H1 (cell line): ENCODE data around the gene NAV2. TPM values are rescaled to one million over a fixed set of nuclear protein-coding genes. Genes with fewer than 3 reads are reported as not detected.
A peak's percentile ranks its signal among the peaks of the same experiment; 100 is the strongest.

ENCODE experiments used
- polyA plus RNA-seq, 7 experiments: library from polyadenylated mRNA; depleted of rRNA in 3 of 7; stranded (reverse) in 5 of 7; unstranded in 2 of 7; fragments of >200 nt in 5 of 7; fragments of 200-250 nt in 2 of 7; gene quantifications; 1 replicate in 5 of 7; 2 replicates in 1 of 7; 4 replicates in 1 of 7; pipeline versions ENCODE4 v1.2.1 to v1.2.3, GENCODE V29; 2011 to 2013; ENCODE audit warnings: missing spikeins in 2 of 7, mixed read lengths in 2 of 7
- total RNA-seq: library from RNA; stranded (reverse); fragmentation: NEBNext Ultra II Directional; extraction: Animal tissue kit (Norgen Biotek cat#: 25700); gene quantifications from 2 replicates; pipeline ENCODE4 v1.2.1, GENCODE V29; 2021
- TF ChIP-seq, protein P1 (sequence below): IDR thresholded peaks from 2 replicates; pipeline ENCODE4 v1.6.1; 2012; ENCODE audit warnings: inconsistent platforms

NAV2 gene
- total and polyA plus RNA-seq, 2 of the 8 experiments (the other 6 are each of a cell fraction or from before 2014, with no cell fraction given), result 35.6 to 73.6 TPM

DNA sequence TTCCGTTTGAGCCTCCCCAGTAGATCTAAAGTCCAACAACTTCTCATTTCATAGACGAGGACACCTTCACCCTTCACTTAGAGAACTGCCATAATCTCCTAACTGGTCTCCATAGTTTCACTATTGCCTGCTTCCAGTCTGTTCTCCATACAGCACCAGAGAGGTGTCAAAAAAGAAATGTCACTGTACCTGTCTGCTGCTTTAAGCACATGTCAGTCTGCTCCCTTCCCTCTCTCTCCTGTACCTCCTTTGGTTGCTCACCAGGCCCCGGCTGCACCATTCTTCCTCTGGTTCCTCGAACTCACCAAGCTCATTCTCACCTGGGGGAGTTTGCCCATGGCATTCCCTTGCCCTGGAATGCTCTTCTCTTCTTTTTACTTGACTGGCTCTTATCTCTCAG lies 75.8 kb downstream of the NAV2 start (continued):
- TF ChIP-seq, protein P1, sequence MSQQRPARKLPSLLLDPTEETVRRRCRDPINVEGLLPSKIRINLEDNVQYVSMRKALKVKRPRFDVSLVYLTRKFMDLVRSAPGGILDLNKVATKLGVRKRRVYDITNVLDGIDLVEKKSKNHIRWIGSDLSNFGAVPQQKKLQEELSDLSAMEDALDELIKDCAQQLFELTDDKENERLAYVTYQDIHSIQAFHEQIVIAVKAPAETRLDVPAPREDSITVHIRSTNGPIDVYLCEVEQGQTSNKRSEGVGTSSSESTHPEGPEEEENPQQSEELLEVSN, result peak; percentile 69
